Stimulated activated CD4-positive, alpha-beta T cell treated with anti-CD3 and anti-CD28 coated beads, Interleukin-2, amount 100 ng/mL, for 48 hours (primary cell): ENCODE measurements around the gene C12orf43.

Experiments used
- DNase-seq, 2 donors: peaks; one replicate each; pipeline ENCODE4 v3.0.0-alpha.2; 2020

The C12orf43 gene

GRCh38 chr12:121030576-121031212, 14.4 kb upstream of the C12orf43 start:
- DNase-seq = no peak

GRCh38 chr12:121026274-121027045, 10.2 kb upstream of the C12orf43 start:
- DNase-seq = no peak

DNA sequence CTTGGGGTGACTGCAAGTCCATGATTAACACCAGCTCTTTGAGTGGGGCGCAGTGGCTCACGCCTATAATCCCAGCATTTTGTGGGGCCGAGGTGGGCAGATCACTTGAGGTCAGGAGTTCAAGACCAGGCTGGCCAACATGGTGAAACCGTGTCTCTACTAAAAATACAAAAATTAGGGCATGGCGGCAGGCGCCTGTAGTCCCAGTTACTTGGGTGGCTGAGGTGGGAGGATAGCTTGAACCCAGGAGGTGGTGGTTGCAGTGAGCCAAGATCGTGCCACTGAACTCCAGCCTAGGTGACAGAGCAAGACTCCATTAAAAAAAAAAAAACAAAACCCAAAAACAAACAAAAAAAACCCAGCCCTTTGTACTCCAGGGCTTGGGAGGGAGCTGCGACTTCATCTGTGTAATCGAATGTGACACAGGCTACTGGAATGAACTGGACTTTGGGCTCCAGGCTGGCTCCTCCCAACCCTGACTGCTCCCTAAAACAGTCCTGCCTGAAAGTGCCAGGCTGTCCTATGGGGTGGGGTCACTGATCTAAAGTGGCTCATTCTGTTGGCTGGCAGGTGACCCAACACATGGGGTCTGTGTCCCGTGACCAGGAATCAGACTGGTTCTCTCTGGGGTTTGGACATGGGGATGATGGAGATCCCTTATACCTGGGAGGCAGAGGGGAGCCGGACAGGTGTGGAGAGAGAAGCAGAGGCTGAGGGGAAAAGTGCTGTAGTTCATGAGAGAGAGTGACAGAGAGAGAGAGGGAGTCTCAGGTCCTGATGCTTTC, 9.3 kb upstream of the C12orf43 start:
- no peak for DNase-seq

GRCh38 chr12:121023799-121024198, 7.5 kb upstream of the C12orf43 start:
- no peak for DNase-seq

- DNase-seq = no peak
These were observed 6.4 kb upstream of the C12orf43 start for GRCh38 chr12:121022713-121023112.

DNA sequence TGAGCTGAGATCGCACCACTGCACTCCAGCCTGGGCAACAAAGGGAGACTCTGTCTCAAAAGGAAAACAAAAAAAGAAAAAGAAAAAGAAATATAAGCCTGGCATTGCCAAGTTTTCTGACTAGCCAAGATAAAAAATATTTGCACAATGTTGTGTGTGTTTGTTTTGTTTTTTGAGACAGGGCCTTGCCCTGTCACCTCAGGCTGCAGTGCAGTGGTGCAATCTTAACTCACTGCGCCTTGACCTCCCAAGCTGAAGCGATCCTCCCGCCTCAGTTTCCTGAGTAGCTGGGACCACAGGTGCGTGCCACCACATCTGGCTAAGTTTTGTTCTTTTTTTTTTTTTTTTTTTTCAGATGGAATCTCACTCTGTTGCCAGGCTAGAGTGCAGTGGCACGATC, 5.5 kb upstream of the C12orf43 start:
- no peak for DNase-seq

DNA sequence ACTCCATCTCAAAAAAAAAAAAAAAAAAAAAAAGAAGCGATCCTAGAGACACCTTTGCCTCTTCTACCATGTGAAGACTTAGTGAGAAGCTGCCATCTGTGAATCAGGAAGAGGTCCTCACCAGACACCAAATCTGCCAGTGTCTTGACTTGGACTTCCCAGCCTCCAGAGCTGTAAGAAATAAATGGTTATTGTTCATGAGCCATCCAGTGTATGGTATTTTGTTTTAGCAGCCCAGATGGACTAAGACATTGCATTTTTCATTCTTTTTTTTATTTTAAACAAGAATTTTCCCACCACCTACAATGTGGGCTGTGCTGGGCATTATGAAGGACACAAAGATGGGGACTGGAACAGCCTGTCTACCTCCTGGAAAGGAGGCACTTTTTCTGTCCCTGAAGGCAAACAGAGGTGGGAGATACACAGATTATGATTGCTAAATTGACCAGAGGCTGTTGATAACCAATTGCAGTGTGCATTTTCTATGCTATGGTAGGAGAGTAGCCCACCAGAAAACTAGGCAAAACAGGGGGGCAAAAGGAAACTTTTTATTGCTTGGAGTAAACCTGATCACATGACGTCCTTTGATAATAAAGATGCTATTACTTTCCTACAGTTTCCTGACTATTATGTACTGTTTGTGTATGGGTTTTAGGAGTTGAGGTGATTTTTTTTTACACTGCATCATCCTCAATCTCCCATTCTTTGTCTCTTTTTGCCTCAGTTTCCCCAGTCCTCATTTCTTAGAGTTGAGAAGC, 2.8 kb upstream of the C12orf43 start:
- DNase-seq = no peak

GRCh38 chr12:121017966-121018491, 1.7 kb upstream of the C12orf43 start:
- no peak for DNase-seq

DNA sequence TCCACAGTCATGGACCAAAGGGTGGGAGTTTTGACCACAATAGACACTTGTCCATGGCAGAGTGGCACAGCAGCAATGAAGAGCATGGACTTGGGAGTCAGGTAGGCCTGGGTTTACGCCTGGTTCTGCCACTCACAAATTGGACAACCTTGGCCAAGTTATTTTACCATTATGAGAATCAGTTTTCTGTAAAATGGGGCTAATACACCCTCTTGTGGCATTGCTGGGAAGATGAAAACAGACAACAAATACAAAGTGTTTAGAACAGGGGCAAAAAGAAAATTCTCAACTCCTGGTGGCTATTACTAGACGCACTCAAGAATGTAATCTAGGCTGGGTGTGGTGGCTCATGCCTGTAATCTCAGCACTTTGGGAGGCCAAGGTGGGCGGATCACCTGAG, 2.6 kb downstream of the C12orf43 start:
- DNase-seq = no peak

GRCh38 chr12:121011820-121012219, 4.5 kb downstream of the C12orf43 start:
- no peak for DNase-seq

DNA sequence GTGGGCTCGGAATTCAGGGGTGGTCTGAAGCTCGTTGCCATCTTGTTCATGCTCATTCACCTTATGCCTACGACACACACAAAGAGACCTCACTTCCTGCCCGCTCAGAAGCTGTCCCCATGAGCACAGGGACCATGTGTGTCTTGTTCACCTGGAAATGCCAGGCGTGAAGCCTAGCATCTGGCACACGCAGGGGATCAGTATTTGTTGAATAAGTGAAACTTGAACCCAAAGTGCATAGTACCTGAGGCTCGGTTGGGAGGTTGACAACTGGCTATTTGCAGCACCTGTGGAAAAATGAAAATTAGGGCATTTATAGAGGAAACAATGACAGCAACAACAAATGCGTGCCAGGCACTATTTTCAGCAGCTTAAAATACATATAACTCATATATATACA, 5.4 kb downstream of the C12orf43 start:
- DNase-seq = no peak

DNA sequence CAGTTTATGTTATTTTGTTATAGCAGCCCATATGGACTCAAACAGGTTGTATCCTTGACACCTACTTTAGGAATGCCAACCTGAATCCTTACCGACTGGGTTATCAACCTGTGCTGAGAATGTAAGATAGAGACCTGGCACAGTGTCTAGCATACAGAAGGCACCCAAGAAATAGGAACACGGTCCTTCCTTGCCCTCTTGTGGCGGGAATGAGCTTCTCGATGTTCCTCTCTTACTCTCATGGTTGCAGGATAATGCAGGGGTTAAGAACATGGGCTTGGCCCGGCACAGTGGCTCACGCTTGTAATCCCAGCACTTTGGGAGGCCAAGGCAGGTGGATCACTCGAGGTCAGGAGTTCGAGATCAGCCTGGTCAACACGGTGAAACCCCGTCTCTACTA, 6.5 kb downstream of the C12orf43 start:
- DNase-seq = no peak

DNA sequence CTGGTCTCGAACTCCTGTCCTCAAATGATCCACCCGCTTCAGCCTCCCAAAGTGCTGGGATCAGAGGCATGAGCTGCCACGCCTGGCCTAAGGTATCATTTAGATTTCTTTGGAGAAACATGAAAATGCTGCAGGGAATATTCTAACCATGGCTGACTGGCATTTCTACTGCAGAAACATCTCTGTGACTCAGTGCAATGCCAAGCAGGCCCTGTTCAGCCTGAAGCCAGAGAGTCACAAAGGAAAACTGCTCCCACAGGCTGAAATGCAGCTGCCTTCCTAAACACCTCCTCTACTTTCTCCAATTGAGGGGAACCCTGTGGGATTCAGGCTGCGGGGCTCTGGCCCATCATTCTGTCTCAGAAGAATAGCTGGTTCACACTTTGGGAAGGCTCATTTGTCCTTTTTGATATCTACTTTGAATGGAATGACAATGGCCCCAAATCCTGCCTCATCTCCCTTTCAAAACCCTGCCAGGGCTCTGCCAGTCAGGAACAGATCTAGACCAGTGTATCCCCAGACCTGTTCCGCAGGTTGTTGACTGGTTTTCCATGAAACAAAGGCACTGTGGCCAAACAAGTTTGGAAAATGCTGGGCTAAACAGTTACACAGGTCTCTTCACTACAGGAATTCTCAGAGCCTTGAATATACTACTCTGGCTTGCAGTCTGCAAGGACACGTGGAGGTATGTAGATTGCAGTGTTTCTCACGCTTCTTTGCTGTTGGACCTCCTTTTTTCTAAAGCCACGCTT, 7.8 kb downstream of the C12orf43 start:
- no peak for DNase-seq

GRCh38 chr12:121005346-121005815, 10.9 kb downstream of the C12orf43 start:
- peak; percentile 35 to 46 for DNase-seq

DNA sequence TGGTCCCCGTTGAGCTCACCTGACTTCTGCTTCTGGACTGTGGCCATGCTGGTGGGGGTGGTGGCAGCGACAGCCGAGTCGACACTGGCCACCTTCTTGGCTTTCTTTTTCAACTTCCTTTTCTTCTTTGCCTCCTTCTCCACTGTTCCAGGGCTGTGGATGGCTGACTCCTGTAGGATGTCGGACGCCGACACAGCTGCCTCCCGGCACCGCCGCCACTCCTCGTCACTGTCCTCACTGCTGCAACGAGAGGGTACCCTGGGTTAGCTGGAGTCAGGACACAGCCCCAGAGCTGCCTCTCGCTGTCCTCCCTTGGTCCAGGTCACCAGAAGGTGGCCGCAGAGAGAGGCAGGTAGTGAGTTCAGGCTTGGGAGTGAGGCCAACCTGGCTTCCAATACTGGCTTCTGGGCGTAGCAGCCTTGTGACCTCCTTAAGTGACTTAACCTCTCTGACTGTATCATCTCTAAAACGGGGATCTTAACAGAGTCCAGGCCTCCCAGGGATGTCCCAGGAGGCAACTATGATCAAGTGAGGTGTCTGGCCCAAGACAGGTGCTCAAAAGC, 12.0 kb downstream of the C12orf43 start:
- DNase-seq = no peak

- no peak for DNase-seq
These were observed 12.6 kb downstream of the C12orf43 start for GRCh38 chr12:121003650-121004049.

GRCh38 chr12:121001841-121002483, 14.3 kb downstream of the C12orf43 start:
- DNase-seq = no peak

GRCh38 chr12:121001060-121001459, 15.2 kb downstream of the C12orf43 start:
- DNase-seq = no peak

GRCh38 chr12:121000530-121000929, 15.8 kb downstream of the C12orf43 start:
- DNase-seq = no peak

- DNase-seq = no peak
These were observed 16.8 kb downstream of the C12orf43 start for GRCh38 chr12:120999191-121000120.
